Measurements from ENCODE around the gene RNF123. TPM values are rescaled to one million over a fixed set of nuclear protein-coding genes. Genes with fewer than 3 reads are reported as not detected.

The RNF123 gene
- total RNA-seq, 3 donors from 2014 or later (not counting 1 experiment from before 2014, with no cell fraction given), result 48.5 to 58.7 (median 55.6) TPM

GRCh38 chr3:49675912-49676311, 13.4 kb upstream of the RNF123 start:
- Mint-ChIP-seq H3K36me3 (peaks cover 8% of the 10 kb centered on the region), H3K9me3 (no peaks in the 10 kb centered on the region), H3K27me3 (ENCODE audit: low read depth in 2 of 2) (no peaks in the 10 kb centered on the region), H3K27ac (no peak overlapping the region), H3K4me1 (peaks cover 20 to 42% of the 10 kb centered on the region in 2 donors), H3K4me3 (no peak overlapping the region)
- no peak for DNase-seq
- no peak for TF ChIP-seq CTCF (IDR thresholded peaks at IDR 0.05)
- 96% methylated on average over 11 of the region's 11 CpGs for WGBS (ENCODE audit: insufficient coverage)
- Histone ChIP-seq H3K9me3 (ENCODE audit: control insufficient read depth, insufficient read depth, low read length) (no peaks in the 10 kb centered on the region), H3K27me3 (ENCODE audit: control insufficient read depth, insufficient read depth, low read length) (no peaks in the 10 kb centered on the region), H3K4me3 (ENCODE audit: low read length) (no peak overlapping the region), H3K27ac (ENCODE audit: low read length) (no peak overlapping the region), H3K4me1 (ENCODE audit: control insufficient read depth, insufficient read depth, low read length) (peaks cover 23% of the 10 kb centered on the region), H3K36me3 (ENCODE audit: control insufficient read depth, insufficient read depth, low read length) (peaks cover 53% of the 10 kb centered on the region)
- ATAC-seq, result no peak
- intact Hi-C loops (cut with micrococcal nuclease), result no loop called here

GRCh38 chr3:49680493-49681231, 8.7 kb upstream of the RNF123 start:
- intact Hi-C loops (cut with micrococcal nuclease), result no loop called here
- DNase-seq (no peak), ATAC-seq (no peak)
- Histone ChIP-seq H3K27me3 (ENCODE audit: control insufficient read depth, insufficient read depth, low read length) (no peaks in the 10 kb centered on the region), H3K36me3 (ENCODE audit: control insufficient read depth, insufficient read depth, low read length) (peaks cover 77% of the 10 kb centered on the region), H3K9me3 (ENCODE audit: control insufficient read depth, insufficient read depth, low read length) (no peaks in the 10 kb centered on the region), H3K27ac (ENCODE audit: low read length) (no peak overlapping the region), H3K4me1 (ENCODE audit: control insufficient read depth, insufficient read depth, low read length) (peaks cover 3% of the 10 kb centered on the region), H3K4me3 (ENCODE audit: low read length) (no peak overlapping the region)
- Mint-ChIP-seq H3K4me3 (no peak overlapping the region), H3K4me1 (peaks cover 10 to 11% of the 10 kb centered on the region in 2 donors), H3K36me3 (peaks cover 8% of the 10 kb centered on the region), H3K27me3 (ENCODE audit: low read depth in 2 of 2) (no peaks in the 10 kb centered on the region), H3K27ac (no peak overlapping the region), H3K9me3 (no peaks in the 10 kb centered on the region)
- TF ChIP-seq CTCF (IDR thresholded peaks at IDR 0.05), result no peak
- 97% methylated on average over 7 of the region's 7 CpGs for WGBS (ENCODE audit: insufficient coverage)

- peaks cover 8% of the 10 kb centered on the region for H3K36me3 Mint-ChIP-seq
- Histone ChIP-seq H3K27me3 (ENCODE audit: control insufficient read depth, insufficient read depth, low read length) (no peaks in the 10 kb centered on the region), H3K36me3 (ENCODE audit: control insufficient read depth, insufficient read depth, low read length) (peaks cover 72% of the 10 kb centered on the region), H3K27ac (ENCODE audit: low read length) (no peak overlapping the region), H3K4me3 (ENCODE audit: low read length) (no peak overlapping the region), H3K9me3 (ENCODE audit: control insufficient read depth, insufficient read depth, low read length) (no peaks in the 10 kb centered on the region), H3K4me1 (ENCODE audit: control insufficient read depth, insufficient read depth, low read length) (peaks cover 5% of the 10 kb centered on the region)
- intact Hi-C loops (cut with micrococcal nuclease), result no loop called here
- 100% methylated on average over 1 of the region's 2 CpGs for WGBS (ENCODE audit: insufficient coverage)
- TF ChIP-seq CTCF (IDR thresholded peaks at IDR 0.05), result no peak
- no peak for DNase-seq
- no peak overlapping the region for H3K4me3 Mint-ChIP-seq
- no peaks in the 10 kb centered on the region for H3K9me3 Mint-ChIP-seq
- peaks cover 6 to 9% of the 10 kb centered on the region in 2 donors for H3K4me1 Mint-ChIP-seq
- H3K27me3 Mint-ChIP-seq (ENCODE audit: low read depth in 2 of 2), result no peaks in the 10 kb centered on the region
- ATAC-seq, result no peak
- no peak overlapping the region for H3K27ac Mint-ChIP-seq
Measured at GRCh38 chr3:49681232-49681522, 8.2 kb upstream of the RNF123 start.

GRCh38 chr3:49681543-49681942, 7.8 kb upstream of the RNF123 start:
- Histone ChIP-seq H3K27ac (ENCODE audit: low read length) (no peak overlapping the region), H3K4me1 (ENCODE audit: control insufficient read depth, insufficient read depth, low read length) (peaks cover 9% of the 10 kb centered on the region), H3K27me3 (ENCODE audit: control insufficient read depth, insufficient read depth, low read length) (peaks cover 2% of the 10 kb centered on the region), H3K4me3 (ENCODE audit: low read length) (no peak overlapping the region), H3K9me3 (ENCODE audit: control insufficient read depth, insufficient read depth, low read length) (no peaks in the 10 kb centered on the region), H3K36me3 (ENCODE audit: control insufficient read depth, insufficient read depth, low read length) (peaks cover 69% of the 10 kb centered on the region)
- DNase-seq, result no peak
- no peaks in the 10 kb centered on the region for H3K27me3 Mint-ChIP-seq (ENCODE audit: low read depth in 2 of 2)
- intact Hi-C loops (cut with micrococcal nuclease), result no loop called here
- no peak for TF ChIP-seq CTCF (IDR thresholded peaks at IDR 0.05)
- H3K36me3 Mint-ChIP-seq, result peaks cover 8% of the 10 kb centered on the region
- H3K27ac Mint-ChIP-seq, result no peak overlapping the region
- H3K4me3 Mint-ChIP-seq, result no peak overlapping the region
- H3K4me1 Mint-ChIP-seq, result peaks cover 6 to 9% of the 10 kb centered on the region in 2 donors
- no peak for ATAC-seq
- no peaks in the 10 kb centered on the region for H3K9me3 Mint-ChIP-seq
- 94% methylated on average over 4 of the region's 4 CpGs for WGBS (ENCODE audit: insufficient coverage)
